GM21447 (cell line): ENCODE measurements around the gene ZMYND8.

Source experiments
- ATAC-seq: cut with Tn5 transposase; IDR thresholded peaks from one replicate; pipeline ENCODE4 v1.9.1; 2021; ENCODE audit not compliant: unreplicated experiment

Gene ZMYND8

GRCh38 chr20:47354714-47355488, 1.6 kb downstream of the ZMYND8 start:
- no peak for ATAC-seq

GRCh38 chr20:47354464-47354713, 2.1 kb downstream of the ZMYND8 start:
- ATAC-seq, result no peak

GRCh38 chr20:47353692-47354463, 2.6 kb downstream of the ZMYND8 start:
- ATAC-seq, result no peak

GRCh38 chr20:47353239-47353691, 3.2 kb downstream of the ZMYND8 start:
- ATAC-seq, result no peak

GRCh38 chr20:47352332-47353238, 3.9 kb downstream of the ZMYND8 start:
- ATAC-seq, result no peak

- ATAC-seq, result no peak
Observed at GRCh38 chr20:47351643-47352331, 4.7 kb downstream of the ZMYND8 start.

GRCh38 chr20:47350691-47351545, 5.6 kb downstream of the ZMYND8 start:
- no peak for ATAC-seq

- ATAC-seq, result no peak
Observed at GRCh38 chr20:47350181-47350550, 6.3 kb downstream of the ZMYND8 start.

- no peak for ATAC-seq
Observed at GRCh38 chr20:47349365-47350180, 6.9 kb downstream of the ZMYND8 start.

GRCh38 chr20:47348539-47349142, 7.9 kb downstream of the ZMYND8 start:
- ATAC-seq, result no peak

- no peak for ATAC-seq
Observed at GRCh38 chr20:47347661-47348435, 8.7 kb downstream of the ZMYND8 start.

- no peak for ATAC-seq
Observed at GRCh38 chr20:47346172-47346571, 10.3 kb downstream of the ZMYND8 start.

GRCh38 chr20:47345214-47345613, 11.3 kb downstream of the ZMYND8 start:
- no peak for ATAC-seq

- no peak for ATAC-seq
Observed at GRCh38 chr20:47343007-47343472, 13.5 kb downstream of the ZMYND8 start.

GRCh38 chr20:47338131-47338628, 18.3 kb downstream of the ZMYND8 start:
- no peak for ATAC-seq

- no peak for ATAC-seq
Observed at GRCh38 chr20:47337413-47337812, 19.1 kb downstream of the ZMYND8 start.

GRCh38 chr20:47336129-47336754, 20.3 kb downstream of the ZMYND8 start:
- no peak for ATAC-seq
